ENCODE results near the gene CLEC18C.
"Not testable (repeated sequence)": the region's sequence is repeated elsewhere in the genome, so short reads cannot be mapped to it uniquely, and the experiment has no call there.

CLEC18C gene

DNA sequence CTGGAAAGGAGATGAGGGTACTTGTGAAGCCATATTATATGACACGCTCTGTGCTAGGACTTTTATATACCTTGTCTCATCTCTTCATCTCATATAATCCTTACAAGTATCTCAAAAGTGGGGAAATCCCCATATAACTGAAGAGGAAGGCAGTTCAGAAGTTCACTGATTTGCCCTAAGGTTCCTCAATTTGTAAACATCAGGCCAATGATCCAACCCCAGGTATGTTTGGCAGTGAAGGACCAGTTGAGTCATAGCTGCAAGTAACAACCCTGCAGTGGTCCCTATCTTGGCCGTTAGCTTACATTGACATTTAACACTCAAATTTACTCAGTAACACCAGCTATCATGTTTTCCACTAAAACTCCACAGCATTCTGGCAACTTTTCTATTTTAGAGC lies 45.0 kb downstream of the CLEC18C start:
- not testable (repeated sequence) for DNase-seq

DNA sequence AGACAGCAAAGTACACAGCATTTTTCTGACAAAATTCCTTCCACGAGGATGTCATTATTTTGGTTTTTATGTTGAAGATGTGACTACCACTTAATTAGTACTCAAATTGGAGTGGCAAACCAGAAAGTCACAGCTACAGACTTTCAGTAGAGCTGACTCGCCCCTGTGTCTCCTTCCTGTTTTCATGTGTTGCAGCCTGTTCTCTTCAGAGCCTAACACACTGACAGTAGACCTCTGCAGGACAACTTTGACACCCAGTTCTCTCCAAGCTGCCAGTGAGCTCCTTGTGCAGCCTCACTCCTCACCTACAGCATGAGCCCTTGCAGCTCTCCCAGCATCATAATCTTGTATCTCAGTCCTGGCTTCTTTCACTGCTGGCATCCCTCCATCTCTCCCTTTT lies 49.0 kb downstream of the CLEC18C start:
- not testable (repeated sequence) for DNase-seq

DNA sequence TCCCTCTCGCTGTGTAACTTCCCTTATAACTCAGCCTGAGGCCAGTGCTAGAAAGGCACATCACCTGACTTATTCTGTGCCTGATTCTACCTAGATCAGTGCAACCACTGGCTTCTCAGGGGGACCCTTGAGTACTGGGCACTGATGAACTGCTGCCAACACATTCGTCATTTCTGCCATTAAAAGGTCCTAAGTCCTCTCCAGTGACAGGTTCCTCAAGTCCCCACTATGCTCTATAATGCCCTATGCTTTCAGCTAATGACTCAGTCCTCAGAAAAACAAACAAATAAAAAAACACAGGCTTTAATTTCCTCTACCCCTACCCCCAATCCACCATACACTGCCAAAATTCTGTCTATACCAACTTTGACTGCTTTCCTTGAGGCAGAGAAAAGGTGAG lies 49.6 kb downstream of the CLEC18C start:
- DNase-seq, result not testable (repeated sequence)

DNA sequence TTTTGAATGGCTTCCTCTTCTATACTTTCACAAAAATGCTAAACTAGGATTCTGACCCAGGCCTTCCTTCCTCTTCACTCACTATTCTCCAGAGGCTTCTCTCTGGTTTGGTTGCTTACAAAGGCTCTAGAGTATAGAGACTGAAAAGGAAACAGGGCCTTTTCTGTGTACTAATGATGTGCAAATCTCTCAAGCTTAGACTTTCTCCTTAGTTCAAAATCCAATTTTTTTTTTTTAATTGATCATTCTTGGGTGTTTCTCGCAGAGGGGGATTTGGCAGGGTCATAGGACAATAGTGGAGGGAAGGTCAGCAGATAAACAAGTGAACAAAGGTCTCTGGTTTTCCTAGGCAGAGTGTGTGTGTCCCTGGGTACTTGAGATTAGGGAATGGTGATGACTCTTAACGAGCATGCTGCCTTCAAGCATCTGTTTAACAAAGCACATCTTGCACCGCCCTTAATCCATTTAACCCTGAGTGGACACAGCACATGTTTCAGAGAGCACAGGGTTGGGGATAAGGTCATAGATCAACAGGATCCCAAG lies 50.5 kb downstream of the CLEC18C start:
- DNase-seq, result not testable (repeated sequence)

DNA sequence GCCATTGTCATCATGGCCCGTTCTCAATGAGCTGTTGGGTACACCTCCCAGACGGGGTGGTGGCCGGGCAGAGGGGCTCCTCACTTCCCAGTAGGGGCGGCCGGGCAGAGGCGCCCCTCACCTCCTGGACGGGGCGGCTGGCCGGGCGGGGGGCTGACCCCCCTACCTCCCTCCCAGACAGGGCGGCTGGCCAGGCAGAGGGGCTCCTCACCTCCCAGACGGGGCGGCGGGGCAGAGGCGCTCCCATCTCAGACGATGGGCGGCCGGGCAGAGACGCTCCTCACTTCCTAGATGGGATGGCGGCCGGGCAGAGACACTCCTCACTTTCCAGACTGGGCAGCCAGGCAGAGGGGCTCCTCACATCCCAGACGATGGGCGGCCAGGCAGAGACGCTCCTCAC lies 51.1 kb downstream of the CLEC18C start:
- DNase-seq, result not testable (repeated sequence)

DNA sequence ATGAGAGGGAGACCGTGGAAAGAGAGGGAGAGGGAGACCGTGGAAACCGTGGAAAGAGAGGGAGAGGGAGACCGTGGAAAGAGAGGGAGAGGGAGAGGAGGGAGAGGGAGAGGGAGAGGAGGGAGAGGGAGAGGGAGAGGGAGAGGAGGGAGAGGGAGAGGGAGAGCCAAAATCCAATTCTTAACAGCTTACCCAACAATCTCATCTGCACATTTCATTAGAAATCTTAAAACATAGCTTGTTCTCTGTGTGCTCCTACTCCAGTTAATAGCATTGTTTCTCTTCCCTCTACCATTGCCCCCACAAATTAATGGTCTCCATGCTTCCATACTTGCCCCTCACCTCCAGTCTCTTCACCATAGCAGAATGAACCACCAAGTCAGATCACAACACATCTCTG lies 51.8 kb downstream of the CLEC18C start:
- DNase-seq, result not testable (repeated sequence)

DNA sequence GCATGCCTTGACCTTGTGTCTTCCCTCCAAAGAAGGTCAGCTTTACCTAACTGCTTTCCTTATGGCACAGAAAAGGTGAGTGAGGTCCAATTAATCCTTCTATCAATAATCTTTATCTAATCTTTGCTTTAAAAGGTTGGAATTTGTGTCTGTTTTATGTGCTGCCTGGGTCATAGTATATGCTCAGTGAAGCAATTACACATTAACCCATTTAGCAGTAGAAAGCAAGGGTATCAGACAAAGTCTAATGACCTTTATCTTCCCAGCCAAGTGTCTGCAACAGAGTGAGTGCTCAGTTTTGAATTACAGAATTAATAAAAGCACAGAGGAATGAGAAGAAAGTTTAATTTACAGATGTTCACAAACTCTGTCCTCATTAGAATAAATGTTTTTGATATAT lies 52.4 kb downstream of the CLEC18C start:
- not testable (repeated sequence) for DNase-seq

DNA sequence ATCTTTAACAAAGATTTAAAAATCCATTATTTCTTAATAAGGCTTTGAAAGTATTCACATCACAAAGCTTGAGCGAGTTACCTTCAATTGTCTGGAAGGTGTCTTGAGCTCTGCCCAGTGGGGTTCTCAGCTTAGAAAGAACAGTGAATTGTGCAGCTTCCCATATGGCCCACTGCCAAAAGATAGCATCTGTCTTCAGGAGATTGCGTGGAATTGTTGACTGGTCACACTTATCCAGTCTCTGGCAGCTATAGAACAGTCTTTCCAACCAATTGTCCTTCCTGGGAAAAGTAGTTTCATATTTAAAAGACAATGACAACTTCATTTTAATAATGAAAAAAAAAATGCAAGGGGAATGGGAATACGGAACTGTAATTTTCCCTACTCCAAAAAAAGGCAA lies 58.2 kb downstream of the CLEC18C start:
- not testable (repeated sequence) for DNase-seq
